SH-SY5Y (cell line): Measurements from ENCODE around the gene MRPL55.

Experiments used
- GATA2 ChIP-seq: IDR thresholded peaks from 2 replicates; pipeline ENCODE4 v1.6.1; 2011; ENCODE audit warnings: mild to moderate bottlenecking, low read depth, low read length
- GATA3 ChIP-seq: IDR thresholded peaks from 2 replicates; pipeline ENCODE4 v1.6.1; 2011; ENCODE audit warnings: low read depth, mild to moderate bottlenecking, low read length, moderate library complexity

DNA sequence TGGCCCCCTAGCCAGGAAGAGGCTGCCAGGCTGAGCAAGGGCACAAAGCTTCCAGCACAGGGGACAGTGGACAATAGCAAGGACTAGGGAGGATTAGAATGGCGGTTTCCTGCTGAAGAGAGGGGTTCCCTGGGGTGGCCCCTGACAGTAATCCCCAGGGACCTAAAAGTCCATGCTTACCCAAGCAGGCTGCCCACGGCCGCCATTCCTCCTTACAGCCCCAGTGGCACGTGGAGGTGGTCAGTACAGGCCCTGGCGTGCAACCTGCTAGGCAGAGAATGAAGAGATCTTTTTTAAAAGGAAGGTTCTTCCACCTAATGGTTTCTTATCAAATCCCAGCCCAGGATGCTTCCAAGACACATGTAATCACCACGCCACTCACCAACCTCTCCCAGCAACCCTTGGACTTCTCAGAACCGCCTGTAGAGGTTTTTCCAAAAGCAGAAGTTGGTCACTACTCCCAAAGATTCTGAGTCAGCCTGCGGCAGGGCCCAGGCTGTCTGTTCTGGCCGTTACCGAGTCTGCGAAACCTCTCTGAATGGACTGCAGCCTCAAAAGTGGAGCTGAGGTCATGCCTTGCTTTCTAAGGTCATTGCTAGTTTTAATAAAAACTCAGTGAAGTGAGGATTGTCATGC, 926 bp downstream of the MRPL55 start:
- TF ChIP-seq GATA3 (no peak), GATA2 (no peak)
